SW480 (cell line): ENCODE data around the gene RNF222.

Experiments
- DNase-seq: peaks from one replicate; pipeline ENCODE4 v3.0.0-alpha.2; 2016; ENCODE audit warnings: low spot score

Gene RNF222

GRCh38 chr17:8345052-8345690 is 52.5 kb downstream of the RNF222 start:
- no peak for DNase-seq

- no peak for DNase-seq
Measured at GRCh38 chr17:8341456-8341855, 56.2 kb downstream of the RNF222 start.
